ENCODE measurements around the gene MEGF6.

GRCh38 chr1:3501437-3501836, 109.9 kb downstream of the MEGF6 start:
- TF ChIP-seq CTCF (IDR thresholded peaks at IDR 0.05) (no peak), POLR2A (IDR thresholded peaks at IDR 0.05) (no peak)

Data from right lobe of liver (tissue), 4 donors.